ENCODE measurements around the gene PTGFRN.
A peak's percentile ranks its signal among the peaks of the same experiment; 100 is the strongest.
"Not testable (repeated sequence)": the region's sequence is repeated elsewhere in the genome, so short reads cannot be mapped to it uniquely, and the experiment has no call there.

Gene PTGFRN

GRCh38 chr1:116918714-116919357, 9.1 kb downstream of the PTGFRN start:
- DNase-seq = no peak

DNA sequence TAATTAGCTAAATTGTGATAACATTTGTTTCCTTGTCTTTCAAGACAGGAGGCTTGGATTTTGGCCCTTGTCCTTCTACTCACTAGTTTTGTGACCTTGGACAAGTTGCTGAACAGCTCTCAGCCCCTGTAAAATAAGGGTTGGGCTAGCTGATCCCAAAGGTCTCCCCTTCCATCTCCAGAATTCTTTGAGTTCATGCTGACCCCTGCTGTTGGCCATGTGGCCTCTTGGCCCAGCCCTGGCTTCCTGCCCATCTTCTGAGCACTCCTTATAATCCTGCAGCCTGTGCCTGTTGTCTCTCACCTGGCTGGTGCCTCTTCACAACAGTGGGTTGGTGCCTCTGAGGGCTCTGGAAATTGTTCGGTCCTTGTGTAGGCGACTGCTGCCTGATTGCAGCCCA, 10.1 kb downstream of the PTGFRN start:
- no peak for DNase-seq

- no peak for DNase-seq
Observed at GRCh38 chr1:116920211-116920610, 10.5 kb downstream of the PTGFRN start.

DNA sequence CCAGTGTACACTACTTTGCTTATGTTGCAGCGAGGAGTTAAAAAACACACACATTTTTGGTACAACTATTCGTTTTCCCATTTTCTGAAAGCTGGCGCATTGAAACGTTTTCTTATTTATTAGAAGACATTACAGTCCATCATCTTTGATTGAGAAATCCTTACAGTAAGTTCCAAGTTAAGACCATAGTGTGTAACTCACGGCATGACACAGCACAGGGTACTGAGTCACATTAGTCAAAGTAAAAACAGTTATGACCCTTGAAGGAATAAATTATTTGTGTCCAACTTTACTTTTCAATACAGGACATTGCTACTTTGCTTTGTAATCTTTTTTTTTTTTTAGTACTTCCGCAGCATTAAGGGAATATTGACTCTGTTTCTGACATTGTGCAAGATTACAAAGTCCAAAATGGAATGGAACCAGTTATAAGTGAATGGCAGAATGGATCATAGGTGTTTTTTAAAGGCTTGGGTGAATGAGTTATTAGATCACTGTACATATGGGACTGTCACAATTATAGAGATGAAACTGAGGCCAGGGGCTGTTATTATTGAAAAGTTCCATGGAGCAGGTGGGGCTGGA, 11.7 kb downstream of the PTGFRN start:
- no peak for DNase-seq

DNA sequence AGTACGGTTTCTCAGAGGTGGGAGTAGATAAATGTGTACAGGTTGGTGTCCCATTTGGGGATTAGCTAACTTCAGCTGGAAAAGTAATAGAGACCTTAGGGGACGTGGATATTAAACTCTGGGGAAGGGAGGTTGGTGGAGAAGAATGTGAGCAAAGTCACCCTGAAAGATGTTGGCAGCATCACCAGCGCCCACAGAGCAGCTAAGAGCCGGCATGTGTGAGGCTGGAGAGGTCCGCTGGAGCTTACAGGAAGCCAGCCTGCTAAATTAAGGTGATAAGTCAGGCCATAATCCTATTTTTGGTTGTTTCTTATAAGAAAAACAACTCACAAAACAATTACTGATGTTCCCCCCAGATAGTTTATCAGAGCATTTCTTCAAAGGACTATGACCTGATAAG, 12.2 kb downstream of the PTGFRN start:
- no peak for DNase-seq

DNA sequence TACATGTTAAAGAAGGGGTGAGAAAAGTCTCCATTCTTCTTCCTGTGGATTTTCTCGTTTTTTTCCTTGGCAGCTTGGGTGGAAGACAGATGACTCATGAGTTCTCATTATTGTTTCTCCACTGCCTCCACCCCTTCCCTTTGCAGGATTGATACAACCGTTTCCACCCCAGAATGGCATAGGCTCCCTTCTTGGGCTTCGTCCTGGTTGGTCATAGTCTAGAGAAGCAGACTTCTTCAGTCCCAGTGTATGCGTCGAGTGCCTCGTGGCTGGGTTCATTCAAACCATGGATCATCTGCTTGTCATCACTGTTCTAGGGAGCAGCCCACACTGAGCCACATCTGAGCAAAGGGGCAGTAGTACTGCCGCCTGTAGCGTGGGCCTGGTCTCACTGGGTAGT, 13.7 kb downstream of the PTGFRN start:
- DNase-seq = no peak

GRCh38 chr1:116927049-116927798, 17.5 kb downstream of the PTGFRN start:
- no peak for DNase-seq

DNA sequence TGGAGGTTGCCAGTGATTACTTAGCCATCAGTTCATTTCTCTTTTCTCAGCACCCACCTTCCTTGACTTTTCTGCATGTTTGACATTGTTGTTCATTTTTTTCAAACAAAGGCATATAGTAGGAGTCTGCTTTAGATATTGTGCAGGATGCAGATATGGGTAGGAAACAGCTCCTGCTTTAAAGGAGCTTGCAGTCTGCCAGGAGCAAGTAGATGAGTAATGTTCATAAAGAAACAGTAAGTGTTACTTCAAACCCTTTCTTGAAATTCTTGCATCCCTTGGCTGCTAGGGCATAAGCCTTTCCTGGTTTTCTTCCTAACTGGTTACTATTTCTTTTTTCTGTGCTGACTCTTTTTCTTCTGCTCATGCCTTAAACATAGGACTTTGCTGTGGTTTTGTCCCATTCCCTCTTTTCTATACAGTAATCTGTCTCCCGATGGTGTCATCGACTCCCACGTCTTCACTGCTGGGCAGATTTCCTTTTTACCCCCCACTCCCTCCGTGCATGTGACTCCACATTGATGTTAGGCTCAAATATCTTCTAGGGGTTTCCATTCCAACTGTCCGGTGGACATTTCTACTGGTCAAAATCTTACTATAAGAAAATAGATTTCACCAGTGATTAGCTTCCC, 20.4 kb downstream of the PTGFRN start:
- DNase-seq = peak in 1 of 2 donors; percentile 15

DNA sequence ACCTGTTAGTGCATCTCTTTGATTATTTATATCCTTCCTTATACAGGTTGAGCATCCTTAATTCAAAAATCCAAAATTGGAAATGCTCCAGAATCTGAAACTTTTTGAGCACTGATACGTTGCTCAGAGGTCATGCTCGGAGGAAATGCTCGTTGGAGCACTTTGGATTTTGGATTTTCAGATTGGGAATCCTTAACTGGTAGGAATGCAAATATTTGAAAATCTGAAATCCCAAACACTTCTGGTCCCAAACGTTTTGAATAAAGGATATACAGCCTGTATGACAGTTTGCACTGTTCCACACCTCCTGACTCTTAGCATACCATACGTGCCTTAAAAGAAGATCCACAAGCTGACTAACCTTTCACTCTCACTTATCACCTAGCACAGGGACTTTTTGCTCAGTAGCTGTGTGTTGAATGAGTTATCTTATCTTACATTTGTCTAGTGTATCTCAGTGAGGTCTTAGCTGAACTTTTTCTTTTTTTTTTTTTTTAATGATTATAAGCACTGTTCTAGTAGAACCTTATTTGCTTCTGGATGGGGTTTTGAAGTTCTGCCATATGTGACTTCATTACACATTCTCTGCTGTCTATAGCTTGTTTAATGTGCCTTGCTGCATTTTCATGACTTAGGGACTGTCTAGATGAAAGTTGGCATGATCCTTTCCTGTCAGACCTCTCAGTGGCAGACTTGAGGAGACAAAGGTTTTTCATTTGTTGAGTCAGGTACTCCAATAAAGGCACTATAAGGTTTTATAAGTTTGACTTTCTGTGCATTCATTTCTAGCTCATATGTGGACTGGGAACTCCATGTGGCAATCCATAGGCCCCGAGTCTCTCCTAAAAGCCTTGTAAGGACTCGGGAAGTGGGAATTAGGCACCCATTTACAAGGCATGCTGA, 21.6 kb downstream of the PTGFRN start:
- DNase-seq = no peak

- no peak for DNase-seq
Observed at GRCh38 chr1:116933606-116934515, 24.1 kb downstream of the PTGFRN start.

DNA sequence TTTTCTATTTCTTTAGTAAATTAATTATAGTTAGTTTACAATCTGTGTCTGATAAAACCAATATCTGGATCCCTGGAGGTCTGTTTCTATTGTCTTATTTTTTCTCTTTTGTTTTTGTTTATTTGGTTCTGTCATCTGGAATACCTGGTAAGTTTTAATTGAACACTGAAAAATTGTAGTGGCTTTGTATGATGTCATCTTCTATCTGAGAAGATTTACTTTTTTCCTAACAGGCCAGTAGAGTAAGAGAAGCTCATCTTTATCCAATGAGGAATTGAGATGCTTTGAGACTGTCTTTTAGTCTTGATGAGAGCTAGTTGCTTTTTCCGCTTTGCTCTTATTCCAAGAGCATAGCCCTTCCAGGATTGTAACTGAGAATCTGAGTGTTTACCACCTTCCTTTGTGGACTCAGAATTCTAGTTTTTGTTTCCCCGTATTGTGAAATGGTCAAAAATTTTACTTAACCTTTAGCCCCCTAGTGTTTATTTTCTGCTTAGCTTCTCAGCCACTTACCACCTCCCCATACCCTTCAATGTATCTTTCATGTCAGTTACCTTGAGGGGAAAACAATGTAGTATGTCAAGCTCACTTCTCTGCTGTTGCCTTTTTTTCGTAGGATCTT, 25.0 kb downstream of the PTGFRN start:
- peak; percentile 25 to 69 for DNase-seq

DNA sequence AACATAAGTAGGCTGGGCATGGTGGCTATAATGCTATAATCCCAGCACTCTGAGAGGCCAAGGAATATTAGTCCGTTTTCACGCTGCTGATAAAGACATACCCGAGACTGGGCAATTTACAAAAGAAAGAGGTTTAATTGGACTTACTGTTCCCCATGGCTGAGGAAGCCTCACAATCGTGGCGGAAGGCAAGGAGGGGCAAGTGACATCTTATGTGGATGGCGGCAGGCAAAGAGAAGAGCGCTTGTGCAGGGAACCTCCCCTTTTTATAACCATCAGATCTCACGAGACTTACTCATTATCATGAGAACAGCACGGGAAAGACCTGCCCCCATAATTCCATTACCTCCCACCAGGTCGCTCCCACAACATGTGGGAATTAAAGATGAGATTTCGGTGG, 28.5 kb downstream of the PTGFRN start:
- no peak for DNase-seq

DNA sequence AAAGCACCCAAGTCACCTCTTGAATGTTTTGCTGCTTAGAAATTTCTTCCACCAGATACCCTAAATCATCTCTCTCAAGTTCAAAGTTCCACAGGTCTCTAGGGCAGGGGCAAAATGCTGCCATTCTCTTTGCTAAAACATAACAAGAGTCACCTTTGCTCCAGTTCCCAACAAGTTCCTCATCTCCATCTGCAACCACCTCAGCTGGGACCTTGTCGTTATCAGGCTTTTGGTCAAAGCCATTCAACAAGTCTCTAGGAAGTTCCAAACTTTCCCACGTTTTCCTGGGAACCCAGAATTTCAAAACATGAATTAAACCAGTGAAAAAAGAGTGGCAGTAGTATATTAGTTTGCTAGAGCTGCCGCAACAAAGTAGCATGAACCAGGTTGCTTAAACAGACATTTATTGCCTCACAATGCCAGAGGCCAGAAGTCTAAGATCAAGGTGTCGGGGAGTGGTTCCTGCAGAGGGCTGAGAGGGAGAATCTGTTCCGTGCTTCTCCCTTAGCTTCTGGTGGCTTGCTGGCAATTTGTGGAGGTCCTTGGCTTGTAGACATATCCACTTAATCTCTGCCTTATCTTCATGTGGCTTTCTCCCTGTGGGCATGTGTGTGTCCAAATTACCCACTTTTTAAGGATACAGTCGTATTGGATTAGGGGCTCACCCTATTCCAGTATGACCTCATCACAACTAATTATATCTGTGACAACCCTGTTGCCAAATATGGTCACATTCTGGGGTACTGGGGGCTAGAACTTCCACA, 30.2 kb downstream of the PTGFRN start:
- not testable (repeated sequence) for DNase-seq

- DNase-seq = no peak
Observed at GRCh38 chr1:116940814-116941599, 31.3 kb downstream of the PTGFRN start.

- DNase-seq = no peak
Observed at GRCh38 chr1:116941670-116942069, 32.0 kb downstream of the PTGFRN start.

GRCh38 chr1:116942344-116942743, 32.6 kb downstream of the PTGFRN start:
- no peak for DNase-seq

- no peak for DNase-seq
Observed at GRCh38 chr1:116943438-116943837, 33.7 kb downstream of the PTGFRN start.

GRCh38 chr1:116944613-116945012, 34.9 kb downstream of the PTGFRN start:
- no peak for DNase-seq

DNA sequence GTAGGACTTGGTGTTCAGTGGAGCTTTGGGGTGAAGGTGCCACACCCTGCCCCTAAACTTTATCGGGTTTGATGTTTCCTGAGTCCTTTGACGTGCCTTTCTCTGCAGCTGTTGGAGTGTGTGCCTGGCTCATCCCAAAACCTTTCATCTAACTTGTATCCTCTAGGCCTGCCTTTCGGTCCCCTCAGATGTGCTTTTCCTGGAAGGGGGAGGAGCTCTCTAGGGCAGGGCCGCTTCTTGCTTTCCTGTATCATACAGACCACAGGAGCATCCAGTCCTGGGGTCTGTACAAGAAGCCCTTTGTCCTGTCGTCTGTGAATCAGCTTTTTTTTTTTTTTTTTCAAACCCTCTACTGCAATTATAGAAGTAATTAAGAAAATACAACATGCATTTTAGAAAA, 35.7 kb downstream of the PTGFRN start:
- DNase-seq = no peak
